NOMO-1 (cell line): Measurements from ENCODE around the gene RPS17.
"Not testable (repeated sequence)": the region's sequence is repeated elsewhere in the genome, so short reads cannot be mapped to it uniquely, and the experiment has no call there.

Source experiments
- DNase-seq, 2 experiments: peaks; one replicate each; lab custom pipeline; 2025; ENCODE audit not compliant: unreplicated experiment in 2 of 2; lab: John Stamatoyannopoulos, UW

The RPS17 gene

DNA sequence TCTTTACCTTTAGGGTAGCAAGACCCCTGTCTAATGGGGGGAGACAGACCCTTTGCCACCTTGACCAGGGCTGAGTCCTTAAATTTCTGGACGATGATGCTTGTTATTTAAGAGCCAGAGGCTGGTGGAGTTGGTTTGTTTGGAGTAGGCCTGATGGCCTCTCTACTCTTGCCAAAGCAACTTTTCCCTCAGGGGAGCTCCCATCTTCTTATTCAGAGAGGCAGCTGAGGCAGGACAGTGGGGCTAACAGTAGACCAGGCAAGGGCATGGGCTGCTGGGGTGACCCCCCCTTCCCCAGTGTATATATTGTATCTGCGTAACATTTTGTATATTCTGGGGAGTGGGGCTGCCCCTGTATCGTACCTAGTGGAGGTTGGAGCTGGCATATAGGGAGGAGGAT lies 10.3 kb downstream of the RPS17 start:
- no peak for DNase-seq

DNA sequence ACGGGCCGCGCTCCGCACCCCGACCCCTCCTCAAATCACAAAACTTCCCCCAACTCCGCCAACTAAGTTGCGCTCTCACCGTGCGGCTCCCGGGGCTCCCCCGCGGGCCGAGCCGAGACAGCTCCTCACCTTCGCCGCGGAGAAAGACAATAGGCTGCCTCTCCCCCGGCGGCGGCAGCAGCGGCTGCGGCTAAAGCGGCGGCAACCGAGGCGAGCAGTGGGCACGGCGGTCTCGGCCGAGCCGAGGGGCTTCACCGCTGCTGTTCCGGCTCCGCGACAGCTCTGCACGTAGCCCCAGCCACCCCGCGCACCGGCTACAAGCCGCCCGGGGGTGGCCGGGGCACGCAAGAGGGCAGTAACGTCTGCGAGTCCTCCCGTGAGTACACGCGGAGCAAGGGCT lies 26.7 kb downstream of the RPS17 start:
- not testable (repeated sequence) for DNase-seq

DNA sequence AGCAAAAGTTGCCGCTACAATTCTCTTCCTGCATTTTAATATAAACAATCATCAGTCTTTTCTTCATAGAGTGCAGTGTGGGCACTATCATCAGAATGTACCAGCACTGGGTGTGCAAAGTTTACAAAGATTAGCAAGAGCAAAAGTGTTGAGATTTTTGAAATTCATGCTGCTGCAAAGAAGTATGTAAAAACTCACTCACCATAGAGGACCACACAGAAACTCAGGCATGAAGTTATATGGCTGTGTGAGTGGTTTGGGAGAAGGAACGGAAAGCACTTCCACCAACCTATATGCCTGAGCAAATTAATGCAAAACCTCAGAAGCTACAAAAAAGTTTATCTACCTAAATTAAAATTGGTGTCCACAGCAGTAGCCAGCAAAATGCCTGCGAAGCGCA lies 32.6 kb downstream of the RPS17 start:
- not testable (repeated sequence) for DNase-seq

DNA sequence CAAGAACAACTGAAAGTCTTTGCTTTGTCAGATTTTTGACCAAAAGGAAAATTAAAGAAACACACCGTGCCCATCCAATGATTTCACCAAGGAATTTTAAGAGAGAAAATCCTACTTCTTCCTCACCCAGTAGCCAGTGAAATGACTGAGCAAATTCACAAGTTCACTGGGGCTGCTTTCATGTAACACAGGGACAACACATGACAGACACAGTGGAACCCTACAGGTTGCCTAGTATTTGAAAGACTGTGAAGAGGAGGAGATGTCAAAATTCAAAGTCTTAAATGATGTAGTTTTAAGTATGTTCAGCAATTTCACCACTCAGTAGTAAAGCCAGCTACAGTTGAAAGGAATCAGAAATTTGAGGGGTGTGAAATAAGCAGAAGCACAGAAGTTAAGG lies 33.2 kb downstream of the RPS17 start:
- DNase-seq = not testable (repeated sequence)

- not testable (repeated sequence) for DNase-seq
These were observed 34.4 kb downstream of the RPS17 start for GRCh38 chr15:82505842-82506241.

DNA sequence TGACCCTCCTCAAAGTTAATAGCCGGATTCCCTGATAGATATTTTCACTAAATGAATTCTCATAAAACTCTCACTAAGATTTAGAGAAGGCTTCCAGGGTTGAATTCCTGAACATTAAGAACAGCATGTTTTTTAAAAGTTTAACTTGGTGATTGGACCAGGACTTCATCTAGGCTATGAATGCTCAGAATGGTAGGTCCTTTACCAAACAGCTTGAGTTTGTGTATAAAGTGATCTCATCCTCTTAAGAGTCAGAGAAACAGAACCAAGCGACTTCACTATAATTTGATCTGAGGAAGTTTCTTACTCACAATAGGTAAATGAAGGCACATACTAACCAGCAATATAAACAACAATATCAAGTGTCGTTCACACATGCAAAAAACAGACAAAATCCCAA lies 36.2 kb downstream of the RPS17 start:
- DNase-seq = not testable (repeated sequence)

GRCh38 chr15:82502700-82503339 lies 37.4 kb downstream of the RPS17 start:
- not testable (repeated sequence) for DNase-seq

- DNase-seq = not testable (repeated sequence)
These were observed 39.5 kb downstream of the RPS17 start for GRCh38 chr15:82500772-82501171.

- not testable (repeated sequence) for DNase-seq
These were observed 42.3 kb downstream of the RPS17 start for GRCh38 chr15:82497978-82498377.

DNA sequence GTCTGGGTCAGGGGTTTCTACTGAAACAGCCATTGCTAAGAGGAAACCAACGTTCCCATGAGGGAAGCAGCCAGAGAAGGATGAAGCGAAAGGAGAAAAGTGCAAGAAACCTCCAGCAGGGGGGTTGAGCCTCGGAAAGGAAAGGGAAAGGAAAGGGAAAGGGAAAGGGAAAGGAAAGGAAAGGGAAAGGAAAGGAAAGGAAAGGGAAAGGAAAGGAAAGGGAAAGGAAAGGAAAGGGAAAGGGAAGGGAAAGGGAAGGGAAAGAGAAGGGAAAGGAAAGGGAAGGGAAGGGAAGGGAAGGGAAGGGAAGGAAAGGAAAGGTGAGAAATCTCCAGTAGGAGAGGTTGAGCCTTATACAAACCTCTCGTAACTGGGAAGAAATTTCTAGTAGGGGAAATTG lies 52.0 kb downstream of the RPS17 start:
- not testable (repeated sequence) for DNase-seq

DNA sequence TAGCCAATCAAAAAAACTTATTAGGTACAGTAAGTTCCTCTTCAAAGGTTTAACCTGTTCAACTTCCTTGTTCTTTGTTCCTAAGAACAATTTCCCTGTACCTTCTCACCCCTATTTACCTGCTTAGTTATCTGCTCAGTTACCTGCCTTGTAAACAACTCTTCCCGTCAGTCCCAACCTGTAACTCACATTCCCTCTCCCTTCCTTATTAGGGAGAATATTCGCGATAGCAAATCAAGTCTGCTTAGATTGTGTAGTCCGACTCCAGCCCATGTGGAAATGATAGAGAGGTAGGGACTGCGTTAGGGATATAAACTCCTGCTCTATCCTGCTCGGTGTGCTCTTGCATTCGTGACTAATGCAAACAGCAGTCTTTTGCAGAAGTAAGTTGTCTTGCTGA lies 53.2 kb downstream of the RPS17 start:
- not testable (repeated sequence) for DNase-seq
